Stimulated activated CD4-positive, alpha-beta T cell treated with anti-CD3 and anti-CD28 coated beads, Interleukin-15, amount 100 ng/mL, for 24 hours (primary cell): ENCODE data around the gene ACSL1.

Source experiments
- DNase-seq: peaks from one replicate; pipeline ENCODE4 v3.0.0-alpha.2; 2020

Gene ACSL1

GRCh38 chr4:184838249-184839074, 12.7 kb upstream of the ACSL1 start:
- DNase-seq: no peak

- DNase-seq: no peak
Measured at GRCh38 chr4:184836613-184837012, 10.8 kb upstream of the ACSL1 start.

GRCh38 chr4:184833046-184833838, 7.5 kb upstream of the ACSL1 start:
- no peak for DNase-seq

- no peak for DNase-seq
Measured at GRCh38 chr4:184831153-184831552, 5.4 kb upstream of the ACSL1 start.

GRCh38 chr4:184826691-184827270, 1.0 kb upstream of the ACSL1 start:
- DNase-seq: no peak

GRCh38 chr4:184825141-184825895, 450 bp downstream of the ACSL1 start:
- peak; percentile 63 for DNase-seq

GRCh38 chr4:184824776-184825084, 1.0 kb downstream of the ACSL1 start:
- DNase-seq: no peak

- DNase-seq: no peak
Measured at GRCh38 chr4:184824081-184824775, 1.5 kb downstream of the ACSL1 start.

- no peak for DNase-seq
Measured at GRCh38 chr4:184823014-184823413, 2.8 kb downstream of the ACSL1 start.

- no peak for DNase-seq
Measured at GRCh38 chr4:184822356-184822755, 3.4 kb downstream of the ACSL1 start.

GRCh38 chr4:184821242-184821641, 4.5 kb downstream of the ACSL1 start:
- DNase-seq: no peak

GRCh38 chr4:184819786-184820185, 6.0 kb downstream of the ACSL1 start:
- DNase-seq: no peak

GRCh38 chr4:184818216-184818564, 7.6 kb downstream of the ACSL1 start:
- no peak for DNase-seq

- no peak for DNase-seq
Measured at GRCh38 chr4:184817494-184818215, 8.1 kb downstream of the ACSL1 start.

- no peak for DNase-seq
Measured at GRCh38 chr4:184816962-184817361, 8.8 kb downstream of the ACSL1 start.

GRCh38 chr4:184815046-184815877, 10.5 kb downstream of the ACSL1 start:
- DNase-seq: no peak

GRCh38 chr4:184814686-184815045, 11.1 kb downstream of the ACSL1 start:
- DNase-seq: no peak

- DNase-seq: no peak
Measured at GRCh38 chr4:184812651-184813181, 13.1 kb downstream of the ACSL1 start.

GRCh38 chr4:184812199-184812542, 13.6 kb downstream of the ACSL1 start:
- no peak for DNase-seq

- DNase-seq: no peak
Measured at GRCh38 chr4:184811526-184812198, 14.1 kb downstream of the ACSL1 start.
